Uterus (tissue), 2 donors: ENCODE results near the gene PUSL1.

Experiments
- POLR2A ChIP-seq, 2 donors: fragments of 450-650 bp; IDR thresholded peaks; one replicate each; pipeline ENCODE4 v1.6.1; 2016; ENCODE audit warnings: antibody characterized with exemption in 2 of 2, mild to moderate bottlenecking in 1 of 2, moderate library complexity in 1 of 2
- TF ChIP-seq, protein P1 (sequence below), 4 experiments: fragments of 200-600 bp in 2 of 4; fragments of 450-650 bp in 2 of 4; sonication (generic) in 2 of 4; IDR thresholded peaks; one replicate each; pipeline ENCODE4 v1.5.1; 2016 to 2019; ENCODE audit warnings: antibody characterized with exemption in 4 of 4, mild to moderate bottlenecking in 2 of 4, moderate library complexity in 1 of 4

DNA sequence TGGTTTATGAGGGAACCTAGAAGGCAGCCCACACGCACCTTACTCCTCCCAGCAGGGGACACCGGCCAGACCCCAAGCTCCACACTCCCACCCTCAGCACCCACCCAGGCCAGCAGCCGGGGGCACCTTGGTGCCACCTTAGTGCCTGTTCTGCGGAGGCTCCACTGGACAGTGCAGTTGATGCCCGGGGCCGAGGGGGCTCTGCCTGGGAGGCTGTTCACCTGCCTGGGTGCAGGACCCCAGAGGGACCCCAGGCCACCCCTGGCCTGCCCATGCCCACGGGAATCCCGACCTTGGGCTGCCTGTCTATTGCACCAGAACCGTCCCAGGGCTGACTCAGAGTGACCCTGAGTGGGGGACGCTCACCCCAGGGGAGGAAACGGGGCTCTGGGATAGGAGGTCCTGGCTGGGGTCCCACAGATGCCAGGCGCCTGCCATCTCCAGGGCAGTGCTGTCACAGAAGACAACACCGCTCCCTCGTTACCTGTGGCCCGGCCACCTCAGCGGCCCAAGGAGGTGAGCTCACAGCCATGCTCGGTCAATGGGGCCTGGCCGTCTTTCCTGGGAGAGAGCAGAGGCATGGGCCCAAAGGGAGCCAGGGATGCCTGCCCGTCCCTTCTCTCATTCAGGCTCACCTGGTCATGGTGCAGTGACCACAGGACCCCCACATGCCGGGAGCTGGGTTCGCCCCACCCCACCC is 27.5 kb upstream of the PUSL1 start:
- TF ChIP-seq, protein P1, sequence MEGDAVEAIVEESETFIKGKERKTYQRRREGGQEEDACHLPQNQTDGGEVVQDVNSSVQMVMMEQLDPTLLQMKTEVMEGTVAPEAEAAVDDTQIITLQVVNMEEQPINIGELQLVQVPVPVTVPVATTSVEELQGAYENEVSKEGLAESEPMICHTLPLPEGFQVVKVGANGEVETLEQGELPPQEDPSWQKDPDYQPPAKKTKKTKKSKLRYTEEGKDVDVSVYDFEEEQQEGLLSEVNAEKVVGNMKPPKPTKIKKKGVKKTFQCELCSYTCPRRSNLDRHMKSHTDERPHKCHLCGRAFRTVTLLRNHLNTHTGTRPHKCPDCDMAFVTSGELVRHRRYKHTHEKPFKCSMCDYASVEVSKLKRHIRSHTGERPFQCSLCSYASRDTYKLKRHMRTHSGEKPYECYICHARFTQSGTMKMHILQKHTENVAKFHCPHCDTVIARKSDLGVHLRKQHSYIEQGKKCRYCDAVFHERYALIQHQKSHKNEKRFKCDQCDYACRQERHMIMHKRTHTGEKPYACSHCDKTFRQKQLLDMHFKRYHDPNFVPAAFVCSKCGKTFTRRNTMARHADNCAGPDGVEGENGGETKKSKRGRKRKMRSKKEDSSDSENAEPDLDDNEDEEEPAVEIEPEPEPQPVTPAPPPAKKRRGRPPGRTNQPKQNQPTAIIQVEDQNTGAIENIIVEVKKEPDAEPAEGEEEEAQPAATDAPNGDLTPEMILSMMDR (IDR thresholded peaks at IDR 0.05) = no peak
- TF ChIP-seq POLR2A (IDR thresholded peaks at IDR 0.05) = no peak
